ENCODE data around the gene CCL27. TPM values are rescaled to one million over a fixed set of nuclear protein-coding genes. Genes with fewer than 3 reads are reported as not detected.

Gene CCL27
- polyA plus RNA-seq, 1 donor = 0.18 TPM

- Histone ChIP-seq H3K27me3 (ENCODE audit: control insufficient read depth, insufficient read depth, low read length) (no peaks in the 10 kb centered on the region), H3K4me1 (ENCODE audit: control insufficient read depth, insufficient read depth, low read length) (no peaks in the 10 kb centered on the region), H3K36me3 (ENCODE audit: control insufficient read depth, insufficient read depth, low read length) (no peaks in the 10 kb centered on the region), H3K9me3 (ENCODE audit: control insufficient read depth, low read depth, low read length) (no peaks in the 10 kb centered on the region), H3K4me3 (ENCODE audit: low read length) (no peak overlapping the region), H3K27ac (ENCODE audit: low read length) (no peak overlapping the region)
- no CpG with 5 or more reads among the region's 4 CpGs for WGBS (ENCODE audit: insufficient coverage, low lambda C conversion rate)
- DNase-seq = no peak
Measured at GRCh38 chr9:34684145-34684544, 21.7 kb upstream of the CCL27 start.

DNA sequence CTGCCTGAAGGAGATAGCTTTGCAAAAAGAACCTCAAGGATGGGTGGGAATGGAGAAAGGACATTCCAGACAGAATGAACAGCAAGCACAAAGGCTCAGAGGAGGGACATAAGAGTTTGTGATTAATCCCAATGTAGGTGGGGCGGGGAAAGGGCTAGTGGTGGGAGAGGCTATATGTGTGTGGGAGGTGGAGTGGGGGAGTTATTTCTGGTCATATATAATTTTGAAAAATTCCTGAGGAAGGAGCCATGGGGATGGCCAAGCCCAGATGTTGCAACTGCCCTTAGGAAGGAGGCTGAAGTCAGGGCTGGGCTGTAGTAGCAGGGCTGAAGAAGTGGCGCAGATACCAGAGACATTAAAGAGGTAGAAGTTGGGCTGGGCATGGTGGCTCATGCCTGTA lies 13.4 kb upstream of the CCL27 start:
- Histone ChIP-seq H3K27me3 (ENCODE audit: control insufficient read depth, insufficient read depth, low read length) (no peaks in the 10 kb centered on the region), H3K36me3 (ENCODE audit: control insufficient read depth, insufficient read depth, low read length) (no peaks in the 10 kb centered on the region), H3K27ac (ENCODE audit: low read length) (no peak overlapping the region), H3K4me1 (ENCODE audit: control insufficient read depth, insufficient read depth, low read length) (no peaks in the 10 kb centered on the region), H3K9me3 (ENCODE audit: control insufficient read depth, low read depth, low read length) (no peaks in the 10 kb centered on the region), H3K4me3 (ENCODE audit: low read length) (no peak overlapping the region)
- 89% methylated on average over 1 of the region's 2 CpGs for WGBS (ENCODE audit: insufficient coverage, low lambda C conversion rate)
- DNase-seq = no peak

- Histone ChIP-seq H3K27me3 (ENCODE audit: control insufficient read depth, insufficient read depth, low read length) (no peaks in the 10 kb centered on the region), H3K4me3 (ENCODE audit: low read length) (no peak overlapping the region), H3K27ac (ENCODE audit: low read length) (no peak overlapping the region), H3K36me3 (ENCODE audit: control insufficient read depth, insufficient read depth, low read length) (no peaks in the 10 kb centered on the region), H3K4me1 (ENCODE audit: control insufficient read depth, insufficient read depth, low read length) (no peaks in the 10 kb centered on the region), H3K9me3 (ENCODE audit: control insufficient read depth, low read depth, low read length) (no peaks in the 10 kb centered on the region)
- no CpG with 5 or more reads among the region's 10 CpGs for WGBS (ENCODE audit: insufficient coverage, low lambda C conversion rate)
- DNase-seq = peak; percentile 52 to 67
Measured at GRCh38 chr9:34675048-34675714, 12.7 kb upstream of the CCL27 start.

DNA sequence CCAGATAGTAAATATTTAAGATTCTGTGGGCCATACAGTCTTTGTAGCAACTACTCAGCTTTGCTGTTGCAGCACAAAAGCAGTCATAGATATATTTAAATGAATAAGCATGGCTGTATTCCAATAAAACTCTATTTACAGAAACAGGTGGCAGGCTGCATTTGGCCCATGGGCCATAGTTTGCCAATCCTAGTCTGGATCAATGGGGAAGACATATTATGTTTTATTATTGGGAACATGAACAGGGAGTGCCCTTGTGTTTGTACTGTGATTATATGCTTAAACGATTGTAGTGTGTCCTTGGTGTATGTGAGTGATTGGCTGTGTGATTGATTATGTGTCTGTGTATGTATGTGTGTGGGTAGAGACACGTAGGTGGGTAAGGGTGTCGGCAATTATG lies 12.0 kb upstream of the CCL27 start:
- no peaks in the 10 kb centered on the region for H3K9me3 ChIP-seq (ENCODE audit: control insufficient read depth, low read depth, low read length)
- no peak for DNase-seq
- no peaks in the 10 kb centered on the region for H3K36me3 ChIP-seq (ENCODE audit: control insufficient read depth, insufficient read depth, low read length)
- H3K27ac ChIP-seq (ENCODE audit: low read length) = no peak overlapping the region
- H3K4me3 ChIP-seq (ENCODE audit: low read length) = no peak overlapping the region
- no CpG with 5 or more reads among the region's 3 CpGs for WGBS (ENCODE audit: insufficient coverage, low lambda C conversion rate)
- H3K27me3 ChIP-seq (ENCODE audit: control insufficient read depth, insufficient read depth, low read length) = no peaks in the 10 kb centered on the region
- no peaks in the 10 kb centered on the region for H3K4me1 ChIP-seq (ENCODE audit: control insufficient read depth, insufficient read depth, low read length)

GRCh38 chr9:34671307-34671706 lies 8.8 kb upstream of the CCL27 start:
- DNase-seq = no peak
- H3K36me3 ChIP-seq (ENCODE audit: control insufficient read depth, insufficient read depth, low read length) = peaks cover 4% of the 10 kb centered on the region
- no CpG with 5 or more reads among the region's 1 CpG for WGBS (ENCODE audit: insufficient coverage, low lambda C conversion rate)

GRCh38 chr9:34669809-34670562 lies 7.5 kb upstream of the CCL27 start:
- WGBS (ENCODE audit: insufficient coverage, low lambda C conversion rate) = no CpG with 5 or more reads among the region's 5 CpGs

More at GRCh38 chr9:34671307-34671706, 8.8 kb upstream of the CCL27 start:
- Histone ChIP-seq H3K27me3 (ENCODE audit: control insufficient read depth, insufficient read depth, low read length) (no peaks in the 10 kb centered on the region), H3K4me1 (ENCODE audit: control insufficient read depth, insufficient read depth, low read length) (peaks cover 2% of the 10 kb centered on the region), H3K27ac (ENCODE audit: low read length) (no peak overlapping the region), H3K9me3 (ENCODE audit: control insufficient read depth, low read depth, low read length) (no peaks in the 10 kb centered on the region), H3K4me3 (ENCODE audit: low read length) (no peak overlapping the region)

GRCh38 chr9:34665381-34666250 lies 3.2 kb upstream of the CCL27 start:
- Histone ChIP-seq H3K4me3 (ENCODE audit: low read length) (peak overlapping the region; percentile 92), H3K27ac (ENCODE audit: low read length) (peak overlapping the region; percentile 100), H3K36me3 (ENCODE audit: control insufficient read depth, insufficient read depth, low read length) (peaks cover 22% of the 10 kb centered on the region), H3K27me3 (ENCODE audit: control insufficient read depth, insufficient read depth, low read length) (no peaks in the 10 kb centered on the region), H3K9me3 (ENCODE audit: control insufficient read depth, low read depth, low read length) (no peaks in the 10 kb centered on the region), H3K4me1 (ENCODE audit: control insufficient read depth, insufficient read depth, low read length) (peaks cover 9% of the 10 kb centered on the region)
- DNase-seq = peak; percentile 95
- WGBS (ENCODE audit: insufficient coverage, low lambda C conversion rate) = no CpG with 5 or more reads among the region's 55 CpGs

More at GRCh38 chr9:34669809-34670562, 7.5 kb upstream of the CCL27 start:
- no peak overlapping the region for H3K4me3 ChIP-seq (ENCODE audit: low read length)
- H3K36me3 ChIP-seq (ENCODE audit: control insufficient read depth, insufficient read depth, low read length) = peaks cover 4% of the 10 kb centered on the region
- no peaks in the 10 kb centered on the region for H3K27me3 ChIP-seq (ENCODE audit: control insufficient read depth, insufficient read depth, low read length)
- H3K9me3 ChIP-seq (ENCODE audit: control insufficient read depth, low read depth, low read length) = no peaks in the 10 kb centered on the region
- no peak for DNase-seq
- H3K27ac ChIP-seq (ENCODE audit: low read length) = no peak overlapping the region
- H3K4me1 ChIP-seq (ENCODE audit: control insufficient read depth, insufficient read depth, low read length) = peaks cover 3% of the 10 kb centered on the region

GRCh38 chr9:34665067-34665380 lies 2.6 kb upstream of the CCL27 start:
- Histone ChIP-seq H3K36me3 (ENCODE audit: control insufficient read depth, insufficient read depth, low read length) (peaks cover 28% of the 10 kb centered on the region), H3K4me1 (ENCODE audit: control insufficient read depth, insufficient read depth, low read length) (peaks cover 9% of the 10 kb centered on the region), H3K4me3 (ENCODE audit: low read length) (peak overlapping the region; percentile 92), H3K27ac (ENCODE audit: low read length) (peak overlapping the region; percentile 83), H3K9me3 (ENCODE audit: control insufficient read depth, low read depth, low read length) (no peaks in the 10 kb centered on the region), H3K27me3 (ENCODE audit: control insufficient read depth, insufficient read depth, low read length) (no peaks in the 10 kb centered on the region)
- no CpG with 5 or more reads among the region's 26 CpGs for whole genome bisulfite sequencing (ENCODE audit: insufficient coverage, low lambda C conversion rate)
- no peak for DNase-seq

DNA sequence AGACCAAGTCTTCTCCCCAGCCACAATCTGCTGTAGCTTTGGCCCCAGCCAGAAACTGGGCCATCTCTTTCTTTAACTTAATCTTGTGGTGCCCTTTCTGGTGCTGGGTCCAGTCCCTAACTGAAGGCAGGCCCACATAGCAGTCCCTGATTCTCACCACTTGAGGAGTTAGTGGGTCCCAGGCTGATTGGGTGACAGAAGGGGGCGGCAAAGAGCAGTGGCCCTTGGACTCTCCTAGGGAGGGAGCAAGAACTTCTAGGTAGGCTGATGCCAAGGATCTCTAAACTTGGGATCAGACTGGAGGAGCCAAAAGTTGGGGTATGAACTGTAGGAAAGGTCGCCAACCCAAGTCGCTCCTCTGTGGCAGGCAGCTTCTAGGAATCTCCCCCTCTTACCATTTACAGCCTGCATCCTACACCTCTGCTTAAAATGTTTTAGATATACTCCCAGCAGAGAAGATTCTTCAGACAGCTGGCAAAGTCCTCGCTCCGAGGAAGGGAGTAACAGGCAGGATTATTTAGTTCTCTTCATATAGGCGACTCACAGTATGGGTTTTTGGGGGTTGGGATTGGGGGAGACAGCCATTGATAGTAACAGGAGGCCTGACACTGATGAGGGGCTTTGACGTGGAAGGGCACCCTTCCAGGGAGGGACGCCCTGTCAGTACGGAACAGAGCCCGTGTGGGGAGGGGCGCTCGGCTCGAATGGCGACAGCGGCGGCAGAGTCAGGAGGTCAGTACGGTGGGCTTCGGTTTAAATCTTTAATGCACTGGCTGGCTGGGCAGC lies 2.0 kb upstream of the CCL27 start:
- Histone ChIP-seq H3K27ac (ENCODE audit: low read length) (peak overlapping the region; percentile 83), H3K4me1 (ENCODE audit: control insufficient read depth, insufficient read depth, low read length) (peaks cover 9% of the 10 kb centered on the region), H3K36me3 (ENCODE audit: control insufficient read depth, insufficient read depth, low read length) (peaks cover 31% of the 10 kb centered on the region), H3K4me3 (ENCODE audit: low read length) (peak overlapping the region; percentile 92), H3K9me3 (ENCODE audit: control insufficient read depth, low read depth, low read length) (no peaks in the 10 kb centered on the region), H3K27me3 (ENCODE audit: control insufficient read depth, insufficient read depth, low read length) (no peaks in the 10 kb centered on the region)
- no CpG with 5 or more reads among the region's 18 CpGs for WGBS (ENCODE audit: insufficient coverage, low lambda C conversion rate)
- DNase-seq = peak; percentile 75 to 86

DNA sequence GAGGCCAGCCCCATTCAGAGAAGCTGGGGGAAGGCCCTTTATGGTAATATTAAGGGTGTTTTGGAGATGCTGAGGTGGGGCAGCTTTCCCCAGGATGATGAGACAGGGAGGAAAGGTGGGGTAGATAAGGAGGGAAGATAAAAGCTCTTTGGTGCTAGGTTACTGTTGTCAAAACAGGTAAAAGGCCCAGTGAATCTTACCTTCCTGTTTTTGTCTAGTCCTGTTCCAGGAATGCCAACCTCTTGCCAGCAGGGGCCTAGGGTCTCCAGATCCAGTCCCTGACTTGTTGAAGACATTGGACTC lies 797 bp upstream of the CCL27 start:
- Histone ChIP-seq H3K36me3 (ENCODE audit: control insufficient read depth, insufficient read depth, low read length) (peaks cover 31% of the 10 kb centered on the region), H3K4me3 (ENCODE audit: low read length) (no peak overlapping the region), H3K27me3 (ENCODE audit: control insufficient read depth, insufficient read depth, low read length) (no peaks in the 10 kb centered on the region), H3K4me1 (ENCODE audit: control insufficient read depth, insufficient read depth, low read length) (peaks cover 9% of the 10 kb centered on the region), H3K27ac (ENCODE audit: low read length) (no peak overlapping the region), H3K9me3 (ENCODE audit: control insufficient read depth, low read depth, low read length) (no peaks in the 10 kb centered on the region)
- no peak for DNase-seq

Measured in large intestine (tissue), 3 donors.